Effector memory CD4-positive, alpha-beta T cell (primary cell): ENCODE measurements around the gene AGAP1.

Experiments
- DNase-seq, 3 donors: peaks; one replicate each; pipeline ENCODE4 v3.0.0-alpha.2; 2020
- H3K27ac ChIP-seq: 2 replicates; pipeline ENCODE4 v1.7.0; 2013; ENCODE audit warnings: mild to moderate bottlenecking, low read length, moderate library complexity; ENCODE audit not compliant: insufficient read depth, poor library complexity, severe bottlenecking
- H3K27me3 ChIP-seq: replicated peaks from 2 replicates; pipeline ENCODE4 v1.7.0; 2013; ENCODE audit warnings: mild to moderate bottlenecking, low read length; ENCODE audit not compliant: insufficient read depth, control insufficient read depth, poor library complexity, severe bottlenecking
- H3K36me3 ChIP-seq: 2 replicates; pipeline ENCODE4 v1.7.0; 2013; ENCODE audit warnings: mild to moderate bottlenecking, low read length, moderate library complexity; ENCODE audit not compliant: control insufficient read depth, insufficient read depth
- H3K4me1 ChIP-seq: 2 replicates; pipeline ENCODE4 v1.7.0; 2013; ENCODE audit warnings: low read length, mild to moderate bottlenecking; ENCODE audit not compliant: control insufficient read depth, insufficient read depth, poor library complexity, severe bottlenecking
- H3K4me3 ChIP-seq: 2 replicates; pipeline ENCODE4 v1.7.0; 2013; ENCODE audit warnings: low read length, low read depth, mild to moderate bottlenecking; ENCODE audit not compliant: insufficient read depth, poor library complexity, severe bottlenecking
- H3K9me3 ChIP-seq: 2 replicates; pipeline ENCODE4 v1.7.0; 2013; ENCODE audit warnings: mild to moderate bottlenecking, low read length, moderate library complexity; ENCODE audit not compliant: control insufficient read depth

AGAP1 gene

GRCh38 chr2:235554385-235554784 lies 60.5 kb downstream of the AGAP1 start:
- DNase-seq, result no peak
- no peaks in the 10 kb centered on the region for H3K27me3 ChIP-seq

DNA sequence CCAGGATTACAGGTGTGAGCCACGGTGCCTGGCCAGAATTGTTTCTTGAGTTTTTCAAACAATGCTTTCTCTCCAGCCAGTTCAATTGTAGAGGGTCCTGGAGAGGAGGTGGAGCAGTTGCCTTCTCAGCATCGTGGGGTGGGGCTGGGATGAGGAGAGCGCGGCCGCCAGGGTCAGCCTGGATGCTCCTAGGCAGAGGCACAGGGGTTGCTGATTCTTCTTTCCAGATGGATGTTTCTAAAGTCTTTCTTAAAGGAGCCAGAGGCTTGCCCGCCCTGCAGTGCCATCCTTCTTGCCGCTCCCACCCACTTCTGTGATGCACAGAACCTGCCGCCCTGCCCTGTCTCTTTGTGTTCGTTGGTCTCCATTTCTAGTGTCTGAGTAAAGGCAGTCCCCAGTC lies 61.1 kb downstream of the AGAP1 start:
- Histone ChIP-seq H3K27me3 (no peaks in the 10 kb centered on the region), H3K27ac (no peak overlapping the region), H3K4me3 (no peak overlapping the region), H3K36me3 (no peaks in the 10 kb centered on the region), H3K4me1 (no peaks in the 10 kb centered on the region), H3K9me3 (no peaks in the 10 kb centered on the region)
- no peak for DNase-seq

More at GRCh38 chr2:235554385-235554784, 60.5 kb downstream of the AGAP1 start:
- H3K4me1 ChIP-seq, result no peaks in the 10 kb centered on the region
- H3K9me3 ChIP-seq, result no peaks in the 10 kb centered on the region
- H3K27ac ChIP-seq, result no peak overlapping the region
- H3K36me3 ChIP-seq, result no peaks in the 10 kb centered on the region
- no peak overlapping the region for H3K4me3 ChIP-seq

DNA sequence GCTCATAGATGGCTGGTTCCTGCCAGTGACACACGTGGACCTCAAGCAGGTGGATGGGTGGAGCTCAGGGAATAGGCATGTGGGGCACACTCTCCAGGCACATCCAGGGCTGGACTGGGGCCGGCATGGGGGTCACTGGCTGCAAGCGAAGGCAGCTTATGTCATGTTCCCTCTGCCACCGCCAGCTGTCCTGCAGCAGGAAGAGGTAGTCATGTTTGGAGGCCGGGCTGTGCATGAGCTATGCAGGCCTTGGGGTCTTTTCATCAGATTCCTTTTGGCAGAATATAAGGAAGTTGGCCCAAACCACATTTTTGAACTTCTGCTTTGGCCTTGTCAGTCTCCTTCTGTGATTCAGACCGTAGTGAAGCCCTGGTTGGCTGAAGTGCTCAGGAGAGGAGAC lies 61.5 kb downstream of the AGAP1 start:
- no peaks in the 10 kb centered on the region for H3K9me3 ChIP-seq
- no peak overlapping the region for H3K4me3 ChIP-seq
- no peak overlapping the region for H3K27ac ChIP-seq
- no peaks in the 10 kb centered on the region for H3K27me3 ChIP-seq
- H3K36me3 ChIP-seq, result no peaks in the 10 kb centered on the region
- DNase-seq, result no peak
- H3K4me1 ChIP-seq, result no peaks in the 10 kb centered on the region

DNA sequence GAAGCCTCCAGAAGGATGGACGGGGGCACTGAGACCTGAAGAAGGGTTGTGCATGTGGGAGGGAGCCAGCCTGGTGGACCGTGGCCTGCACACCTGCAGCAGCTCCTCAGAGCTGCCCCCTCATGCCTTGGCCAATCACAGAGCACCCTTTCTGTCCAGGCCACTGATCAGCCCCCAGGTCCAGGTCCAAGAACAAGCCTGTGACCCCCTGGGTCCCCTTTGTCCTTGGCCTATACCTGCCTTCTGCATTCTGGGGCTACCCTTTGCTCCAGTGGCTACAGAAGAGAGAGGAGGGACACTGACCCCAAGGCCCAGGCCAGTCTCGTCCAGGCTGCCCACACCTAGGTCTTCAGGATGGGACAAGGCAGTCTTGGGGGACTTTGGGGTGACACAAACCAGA lies 62.2 kb downstream of the AGAP1 start:
- no peaks in the 10 kb centered on the region for H3K4me1 ChIP-seq
- H3K36me3 ChIP-seq, result no peaks in the 10 kb centered on the region
- no peak overlapping the region for H3K27ac ChIP-seq
- no peak overlapping the region for H3K4me3 ChIP-seq
- no peak for DNase-seq
- no peaks in the 10 kb centered on the region for H3K27me3 ChIP-seq
- H3K9me3 ChIP-seq, result no peaks in the 10 kb centered on the region

- DNase-seq, result no peak
- no peaks in the 10 kb centered on the region for H3K36me3 ChIP-seq
- no peak overlapping the region for H3K27ac ChIP-seq
- H3K4me1 ChIP-seq, result no peaks in the 10 kb centered on the region
- no peaks in the 10 kb centered on the region for H3K27me3 ChIP-seq
- H3K4me3 ChIP-seq, result no peak overlapping the region
- H3K9me3 ChIP-seq, result no peaks in the 10 kb centered on the region
These were observed 63.1 kb downstream of the AGAP1 start for GRCh38 chr2:235556901-235557300.

DNA sequence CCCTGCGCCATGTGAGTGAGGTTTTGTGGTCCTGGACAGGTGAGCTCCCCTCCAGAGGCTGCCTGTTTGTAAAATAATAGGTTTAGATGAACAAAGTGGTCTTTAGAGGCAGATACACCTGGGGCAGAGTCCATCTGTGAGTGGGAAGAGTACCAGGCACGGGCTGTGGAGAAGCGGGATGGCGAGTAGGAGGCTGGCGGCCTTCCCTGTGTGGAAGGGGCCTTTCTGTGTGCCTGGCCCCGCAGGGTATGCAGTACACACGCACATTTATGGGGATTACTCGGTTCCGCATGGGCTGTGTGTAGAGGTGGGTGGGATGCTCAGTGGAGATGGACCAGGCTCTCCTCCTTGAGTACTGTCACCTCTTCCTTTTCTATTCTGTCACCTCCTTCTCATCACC lies 64.1 kb downstream of the AGAP1 start:
- no peaks in the 10 kb centered on the region for H3K9me3 ChIP-seq
- no peaks in the 10 kb centered on the region for H3K27me3 ChIP-seq
- H3K4me1 ChIP-seq, result no peaks in the 10 kb centered on the region
- no peaks in the 10 kb centered on the region for H3K36me3 ChIP-seq
- DNase-seq, result no peak
- no peak overlapping the region for H3K4me3 ChIP-seq
- H3K27ac ChIP-seq, result no peak overlapping the region

DNA sequence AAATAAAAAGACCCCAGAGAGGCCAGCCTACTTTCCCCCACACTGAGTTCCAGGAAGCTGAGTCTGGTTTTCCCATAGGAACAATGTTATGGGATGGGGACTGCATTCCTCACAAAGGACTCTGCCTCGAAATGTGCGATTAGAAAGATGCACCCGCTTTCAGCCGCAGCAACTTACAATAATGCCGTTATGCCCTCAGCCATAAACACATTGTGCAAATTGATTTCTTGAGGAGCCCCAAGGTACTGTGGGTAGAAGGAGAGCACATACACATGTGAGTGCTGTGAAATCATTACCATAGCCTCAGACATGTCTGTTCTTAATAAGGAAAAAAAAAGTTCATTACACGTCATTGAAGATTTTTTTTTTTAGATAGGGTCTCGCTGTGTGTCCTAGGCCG lies 64.7 kb downstream of the AGAP1 start:
- no peak for DNase-seq
- Histone ChIP-seq H3K27me3 (no peaks in the 10 kb centered on the region), H3K4me3 (no peak overlapping the region), H3K27ac (no peak overlapping the region), H3K36me3 (no peaks in the 10 kb centered on the region), H3K4me1 (no peaks in the 10 kb centered on the region), H3K9me3 (no peaks in the 10 kb centered on the region)

- Histone ChIP-seq H3K36me3 (no peaks in the 10 kb centered on the region), H3K4me1 (no peaks in the 10 kb centered on the region), H3K9me3 (no peaks in the 10 kb centered on the region), H3K27me3 (no peaks in the 10 kb centered on the region), H3K27ac (no peak overlapping the region), H3K4me3 (no peak overlapping the region)
- DNase-seq, result no peak
These were observed 66.5 kb downstream of the AGAP1 start for GRCh38 chr2:235560345-235560744.

GRCh38 chr2:235561450-235561849 lies 67.6 kb downstream of the AGAP1 start:
- H3K4me3 ChIP-seq, result no peak overlapping the region
- H3K27ac ChIP-seq, result no peak overlapping the region
- no peak for DNase-seq
- no peaks in the 10 kb centered on the region for H3K9me3 ChIP-seq
- no peaks in the 10 kb centered on the region for H3K27me3 ChIP-seq
- H3K4me1 ChIP-seq, result no peaks in the 10 kb centered on the region
- H3K36me3 ChIP-seq, result no peaks in the 10 kb centered on the region

DNA sequence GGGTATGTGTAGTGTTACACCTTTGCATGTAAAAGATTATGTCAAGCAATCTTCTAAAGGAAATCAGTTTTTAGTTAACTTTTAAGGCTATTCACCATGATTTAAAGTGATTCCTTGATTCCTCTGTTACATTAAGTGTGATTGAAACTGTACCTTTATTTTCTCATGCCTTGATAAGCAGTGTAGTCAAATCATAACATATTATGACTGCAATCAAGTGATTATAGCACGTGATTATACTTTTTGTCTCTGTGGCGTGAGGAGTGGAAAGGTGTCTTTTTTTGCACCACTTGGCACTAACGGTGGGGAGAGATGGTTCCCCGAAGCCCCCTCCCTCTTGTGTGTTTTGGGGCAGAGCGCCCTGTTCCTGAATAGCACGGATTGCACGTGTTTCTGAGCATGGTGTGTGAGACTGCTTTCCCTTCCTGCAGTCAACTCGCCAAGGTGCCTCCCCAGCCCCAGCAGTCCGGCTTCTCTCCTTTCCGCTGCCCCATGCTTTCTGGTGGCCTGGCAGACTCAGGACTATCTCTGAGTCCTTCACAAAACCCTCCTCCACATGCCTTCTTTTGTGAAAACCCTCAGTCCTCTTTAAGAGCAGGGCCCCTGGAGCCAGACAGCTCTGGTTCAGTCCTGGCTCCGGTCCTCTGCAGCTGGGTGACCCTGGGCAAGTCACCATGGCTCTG lies 68.4 kb downstream of the AGAP1 start:
- no peak for DNase-seq
- Histone ChIP-seq H3K4me3 (no peak overlapping the region), H3K4me1 (no peaks in the 10 kb centered on the region), H3K36me3 (no peaks in the 10 kb centered on the region), H3K9me3 (no peaks in the 10 kb centered on the region), H3K27ac (no peak overlapping the region), H3K27me3 (peaks cover 4% of the 10 kb centered on the region)
